OCI-LY3 (cell line): ENCODE results near the gene RER1.

ENCODE experiments used
- H2AFZ ChIP-seq: fragments of 200-600, 300-600 bp; shearing (Covaris generic); 2 replicates; pipeline ENCODE4 v1.6.0; 2014; ENCODE audit warnings: antibody characterized with exemption, low read depth, low read length
- H3K27ac ChIP-seq: fragments of 200-600, 300-600 bp; sonication (generic); 2 replicates; pipeline ENCODE4 v1.5.1; 2014; ENCODE audit warnings: mild to moderate bottlenecking, low read length, moderate library complexity, mixed read lengths
- H3K27me3 ChIP-seq: fragments of 200-600, 300-600 bp; sonication (generic); 2 replicates; pipeline ENCODE4 v1.6.1; 2014; ENCODE audit warnings: low read depth, low read length, mixed read lengths
- H3K36me3 ChIP-seq: fragments of 200-600, 300-600 bp; sonication (generic); replicated peaks from 2 replicates; pipeline ENCODE3; 2014; ENCODE audit warnings: low read depth, low read length, mixed read lengths
- H3K4me1 ChIP-seq: fragments of 300-600, 200-600 bp; sonication (generic); 2 replicates; pipeline ENCODE4 v1.6.1; 2014; ENCODE audit warnings: low read length, mixed read lengths
- H3K4me2 ChIP-seq: fragments of 200-600, 300-600 bp; sonication (generic); 2 replicates; pipeline ENCODE4 v1.6.1; 2014; ENCODE audit warnings: low read length, mixed read lengths
- H3K4me3 ChIP-seq: fragments of 300-600, 200-600 bp; sonication (generic); 2 replicates; pipeline ENCODE4 v1.5.1; 2014; ENCODE audit warnings: antibody characterized with exemption, mild to moderate bottlenecking, low read length, moderate library complexity
- H3K79me2 ChIP-seq: fragments of 300-600, 200-600 bp; shearing (Covaris generic); 2 replicates; pipeline ENCODE4 v1.6.1; 2014; ENCODE audit warnings: mild to moderate bottlenecking, low read length, mixed read lengths
- H3K9ac ChIP-seq: fragments of 300-600, 200-600 bp; shearing (Covaris generic); 2 replicates; pipeline ENCODE4 v1.6.0; 2014; ENCODE audit warnings: mild to moderate bottlenecking, low read length, moderate library complexity
- H3K9me3 ChIP-seq: fragments of 200-600, 300-600 bp; shearing (Covaris generic); 2 replicates; pipeline ENCODE4 v1.6.1; 2014; ENCODE audit warnings: low read length, mixed read lengths; ENCODE audit not compliant: insufficient read depth
- H4K20me1 ChIP-seq: fragments of 200-600, 300-600 bp; sonication (generic); 2 replicates; pipeline ENCODE4 v1.6.1; 2016; ENCODE audit warnings: low read length, mixed read lengths; ENCODE audit not compliant: insufficient read depth
- EZH2phosphoT487 ChIP-seq: fragments of 200-600 bp; shearing (Covaris generic); IDR thresholded peaks from 2 replicates; pipeline ENCODE4 v1.6.1; 2018; ENCODE audit warnings: antibody characterized with exemption, mixed run types, low read depth
- TF ChIP-seq, protein P1 (sequence below): fragments of 200-600, 300-600 bp; sonication (generic); IDR thresholded peaks from 2 replicates; pipeline ENCODE4 v1.5.1; 2014; ENCODE audit warnings: antibody characterized with exemption, low read length, low read depth

Gene RER1

DNA sequence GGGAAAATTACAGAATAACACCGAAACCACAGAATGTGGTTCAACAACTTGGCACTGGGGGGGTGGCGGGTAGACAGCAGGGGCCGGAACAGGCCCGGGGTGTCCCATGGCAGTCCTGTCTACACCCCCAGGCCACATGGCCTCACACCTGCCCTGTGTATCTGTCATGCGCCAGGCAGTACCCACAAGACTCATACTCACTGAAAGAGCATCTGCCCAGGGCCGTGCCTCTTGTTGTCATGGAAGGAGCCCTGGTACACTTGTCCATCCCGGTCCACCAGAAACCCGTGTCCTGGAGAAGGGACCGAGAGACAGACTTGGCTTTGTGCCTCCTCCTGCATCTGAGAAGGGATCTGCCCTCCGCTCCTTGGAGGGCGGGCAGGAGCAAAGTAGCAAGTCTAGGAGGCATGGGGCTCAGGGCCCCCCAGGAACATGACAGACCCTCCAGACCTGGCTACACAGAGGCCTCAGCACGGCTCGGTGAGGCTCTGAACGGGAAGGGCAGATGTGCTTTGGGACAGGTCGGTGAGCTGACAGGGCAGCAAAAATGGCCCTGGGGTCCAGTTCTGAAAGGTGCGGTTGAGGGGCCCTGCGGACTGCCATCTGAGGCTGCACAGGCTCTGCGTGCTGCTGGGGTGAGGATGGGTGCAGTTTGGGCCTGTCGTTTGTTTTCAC is 5.9 kb upstream of the RER1 start:
- Histone ChIP-seq H3K27me3 (no peaks in the 10 kb centered on the region), H3K4me2 (no peak overlapping the region), H3K4me1 (peaks cover 23% of the 10 kb centered on the region), H3K36me3 (no peaks in the 10 kb centered on the region), H3K9me3 (no peaks in the 10 kb centered on the region), H3K27ac (no peak overlapping the region), H4K20me1 (no peaks in the 10 kb centered on the region), H3K79me2 (peaks cover 10% of the 10 kb centered on the region), H3K4me3 (no peak overlapping the region), H2AFZ (no peak overlapping the region), H3K9ac (no peak overlapping the region)
- TF ChIP-seq EZH2phosphoT487, result no peak
- TF ChIP-seq, protein P1, sequence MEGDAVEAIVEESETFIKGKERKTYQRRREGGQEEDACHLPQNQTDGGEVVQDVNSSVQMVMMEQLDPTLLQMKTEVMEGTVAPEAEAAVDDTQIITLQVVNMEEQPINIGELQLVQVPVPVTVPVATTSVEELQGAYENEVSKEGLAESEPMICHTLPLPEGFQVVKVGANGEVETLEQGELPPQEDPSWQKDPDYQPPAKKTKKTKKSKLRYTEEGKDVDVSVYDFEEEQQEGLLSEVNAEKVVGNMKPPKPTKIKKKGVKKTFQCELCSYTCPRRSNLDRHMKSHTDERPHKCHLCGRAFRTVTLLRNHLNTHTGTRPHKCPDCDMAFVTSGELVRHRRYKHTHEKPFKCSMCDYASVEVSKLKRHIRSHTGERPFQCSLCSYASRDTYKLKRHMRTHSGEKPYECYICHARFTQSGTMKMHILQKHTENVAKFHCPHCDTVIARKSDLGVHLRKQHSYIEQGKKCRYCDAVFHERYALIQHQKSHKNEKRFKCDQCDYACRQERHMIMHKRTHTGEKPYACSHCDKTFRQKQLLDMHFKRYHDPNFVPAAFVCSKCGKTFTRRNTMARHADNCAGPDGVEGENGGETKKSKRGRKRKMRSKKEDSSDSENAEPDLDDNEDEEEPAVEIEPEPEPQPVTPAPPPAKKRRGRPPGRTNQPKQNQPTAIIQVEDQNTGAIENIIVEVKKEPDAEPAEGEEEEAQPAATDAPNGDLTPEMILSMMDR, result no peak

DNA sequence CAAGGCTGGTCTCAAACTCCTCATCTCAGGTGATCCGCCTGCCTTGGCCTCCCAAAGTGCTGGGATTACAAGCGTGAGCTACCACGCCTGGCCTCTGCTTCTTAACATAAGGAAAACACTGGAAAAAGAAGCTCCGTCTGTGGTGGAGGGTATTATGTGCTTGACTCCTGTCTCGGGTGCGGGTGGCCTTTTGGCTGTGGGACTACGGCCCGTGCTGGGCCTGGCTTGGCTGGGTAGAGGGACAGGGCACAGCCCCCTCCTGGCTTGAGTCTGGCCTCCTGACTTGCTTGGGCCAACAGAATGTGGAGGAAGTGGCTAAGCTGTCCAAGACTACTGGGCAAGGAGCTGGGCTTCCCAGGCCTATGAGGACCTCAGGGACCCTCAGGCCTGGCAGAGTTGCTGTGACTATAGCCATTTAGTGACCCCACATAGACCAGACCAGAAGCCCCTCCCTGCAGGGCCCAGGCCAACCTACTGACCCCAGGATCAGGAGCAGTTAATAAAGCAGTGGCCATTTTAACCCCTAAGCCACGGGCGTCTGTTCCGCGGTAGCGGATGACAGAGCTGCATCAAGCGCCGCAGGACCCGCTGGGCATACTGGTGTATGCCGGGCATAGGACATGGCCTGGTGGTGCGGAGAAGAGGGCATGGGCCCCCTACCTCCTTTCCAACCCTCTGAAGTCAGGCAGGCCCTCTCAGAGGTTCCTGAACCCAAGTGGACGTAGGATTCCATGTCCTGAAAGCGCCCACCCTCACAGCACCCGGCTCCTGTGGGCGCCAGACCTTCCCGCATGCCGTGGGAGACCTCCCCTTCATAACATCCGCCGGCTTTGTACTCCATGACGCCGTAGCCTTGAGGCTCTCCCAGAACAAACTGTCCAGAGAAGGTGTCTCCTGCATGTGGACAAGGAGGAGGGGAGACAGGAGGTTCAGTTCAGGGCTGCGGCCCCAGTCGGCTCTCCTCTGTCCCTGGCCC is 4.7 kb upstream of the RER1 start:
- H3K27ac ChIP-seq, result no peak overlapping the region
- no peak overlapping the region for H3K4me2 ChIP-seq
- no peaks in the 10 kb centered on the region for H3K9me3 ChIP-seq
- H3K4me3 ChIP-seq, result no peak overlapping the region
- H2AFZ ChIP-seq, result no peak overlapping the region
- no peak overlapping the region for H3K9ac ChIP-seq
- no peaks in the 10 kb centered on the region for H4K20me1 ChIP-seq
- H3K36me3 ChIP-seq, result no peaks in the 10 kb centered on the region
- no peak for TF ChIP-seq EZH2phosphoT487
- TF ChIP-seq, protein P1, result no peak
- H3K4me1 ChIP-seq, result peaks cover 19% of the 10 kb centered on the region
- H3K79me2 ChIP-seq, result peaks cover 18% of the 10 kb centered on the region
- no peaks in the 10 kb centered on the region for H3K27me3 ChIP-seq

DNA sequence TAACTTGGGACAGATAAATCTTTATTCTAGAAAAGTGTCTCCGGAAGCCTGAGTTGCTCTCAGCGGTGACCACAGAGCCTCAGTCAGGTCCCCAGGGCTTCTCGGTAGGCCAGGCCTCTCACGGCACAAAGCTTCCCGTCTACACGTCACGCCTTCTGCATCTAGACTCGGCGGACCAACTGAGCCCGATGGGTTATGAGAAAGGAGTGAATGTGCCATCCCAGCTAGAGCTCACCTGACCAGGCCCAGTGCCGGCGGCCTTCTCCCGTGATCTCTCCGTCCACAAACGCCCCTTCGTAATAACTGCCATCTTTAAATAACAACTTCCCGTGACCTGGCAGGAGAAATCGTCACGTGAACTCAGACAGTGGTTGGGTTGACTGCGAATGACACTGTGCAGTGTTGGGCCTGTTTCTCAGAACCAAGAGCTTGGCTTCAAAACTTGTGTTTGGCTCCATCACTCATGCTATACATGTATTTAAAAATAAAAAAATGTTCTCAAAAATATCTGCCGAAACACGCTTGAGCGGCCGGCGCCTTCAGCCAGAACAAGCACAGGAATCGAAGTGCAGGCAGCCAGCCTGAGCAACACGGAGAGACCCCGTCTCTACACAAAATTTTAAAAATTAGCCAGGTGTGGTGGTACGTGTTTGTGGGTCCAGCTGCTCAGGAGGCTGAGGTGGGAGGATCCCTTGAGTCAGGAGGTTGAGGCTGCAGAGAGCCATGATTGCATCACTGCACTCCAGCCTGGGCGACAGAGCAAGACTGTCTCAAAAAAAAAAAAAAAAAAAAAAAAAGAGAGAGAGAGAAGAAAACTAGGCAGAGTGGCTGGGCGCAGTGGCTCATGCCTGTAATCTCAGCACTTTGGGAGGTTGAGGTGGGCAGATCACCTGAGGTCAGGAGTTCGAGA is 3.4 kb upstream of the RER1 start:
- Histone ChIP-seq H3K4me1 (peaks cover 20% of the 10 kb centered on the region), H3K27ac (no peak overlapping the region), H3K4me3 (no peak overlapping the region), H3K4me2 (no peak overlapping the region), H3K9me3 (no peaks in the 10 kb centered on the region), H3K27me3 (no peaks in the 10 kb centered on the region), H2AFZ (no peak overlapping the region), H3K36me3 (peaks cover 3% of the 10 kb centered on the region), H3K9ac (no peak overlapping the region), H3K79me2 (peaks cover 31% of the 10 kb centered on the region), H4K20me1 (no peaks in the 10 kb centered on the region)
- TF ChIP-seq, protein P1, result no peak
- no peak for TF ChIP-seq EZH2phosphoT487
